Stimulated activated CD4-positive, alpha-beta T cell treated with anti-CD3 and anti-CD28 coated beads, Interleukin-4, amount 100 ng/mL, for 48 hours (primary cell): ENCODE measurements around the gene BPHL.
"Not testable (repeated sequence)": the region's sequence is repeated elsewhere in the genome, so short reads cannot be mapped to it uniquely, and the experiment has no call there.

Experiments used
- DNase-seq, 2 donors: peaks; one replicate each; pipeline ENCODE4 v3.0.0-alpha.2; 2020; ENCODE audit warnings: low read depth in 2 of 2

BPHL gene

DNA sequence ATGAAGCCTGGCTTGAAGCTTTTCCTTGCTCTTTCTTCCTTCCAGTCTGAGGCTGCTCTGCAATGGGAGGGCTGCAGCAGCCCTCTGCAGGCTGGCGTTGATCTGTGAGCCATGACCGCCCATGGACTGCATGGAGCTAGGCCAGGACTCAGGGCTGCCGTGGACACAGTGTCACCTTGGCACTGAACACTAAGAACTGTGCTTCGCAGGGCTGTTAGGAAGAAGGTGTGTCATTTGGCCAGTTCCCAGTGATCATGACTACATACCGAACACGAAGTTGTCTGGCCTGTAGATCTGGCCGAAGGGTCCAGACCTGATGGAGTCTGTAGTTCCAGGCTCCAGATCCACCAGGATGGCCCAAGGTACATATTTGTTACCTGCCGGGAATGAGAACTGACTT is 60.2 kb downstream of the BPHL start:
- not testable (repeated sequence) for DNase-seq

DNA sequence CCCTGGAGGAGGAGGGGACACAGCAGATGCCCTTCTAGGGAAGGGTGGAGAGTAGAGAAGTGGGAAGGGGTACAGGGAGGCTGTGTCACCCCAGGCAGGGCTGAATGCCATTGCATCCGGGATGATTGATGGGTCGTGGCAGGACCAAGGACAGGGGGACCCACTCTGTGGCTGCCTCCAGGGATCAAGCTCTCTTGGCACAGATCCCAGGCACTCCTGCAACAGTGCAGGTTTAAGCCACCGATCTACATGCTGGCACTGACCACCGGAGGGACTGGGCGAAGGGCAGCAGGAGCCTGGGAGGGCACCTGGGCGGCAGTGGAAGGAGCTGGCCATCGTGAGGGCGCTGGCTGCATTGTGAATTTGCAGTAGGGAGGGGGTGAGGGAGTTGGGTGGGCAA is 61.4 kb downstream of the BPHL start:
- DNase-seq: not testable (repeated sequence)

DNA sequence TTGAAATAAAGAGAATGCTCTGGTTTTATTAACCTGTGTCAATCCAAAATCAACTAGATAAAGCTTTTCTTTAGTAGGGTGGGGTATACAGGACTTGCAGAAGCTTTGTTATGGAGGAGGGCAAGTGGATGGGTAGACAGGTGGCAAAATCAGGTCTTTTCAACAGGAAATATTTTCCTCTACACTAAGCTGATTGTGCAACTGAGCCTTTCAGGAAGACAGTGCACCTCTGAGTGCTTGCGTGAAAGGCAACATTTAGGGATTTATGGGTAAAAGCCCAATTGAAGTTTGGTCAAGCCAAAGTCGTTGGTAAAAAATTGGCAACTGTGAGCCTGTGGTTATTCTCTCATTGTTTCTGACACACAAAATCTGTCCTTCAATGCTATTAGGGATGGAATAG is 62.6 kb downstream of the BPHL start:
- DNase-seq: no peak

- DNase-seq: no peak
Observed at GRCh38 chr6:3183066-3183465, 64.6 kb downstream of the BPHL start.

DNA sequence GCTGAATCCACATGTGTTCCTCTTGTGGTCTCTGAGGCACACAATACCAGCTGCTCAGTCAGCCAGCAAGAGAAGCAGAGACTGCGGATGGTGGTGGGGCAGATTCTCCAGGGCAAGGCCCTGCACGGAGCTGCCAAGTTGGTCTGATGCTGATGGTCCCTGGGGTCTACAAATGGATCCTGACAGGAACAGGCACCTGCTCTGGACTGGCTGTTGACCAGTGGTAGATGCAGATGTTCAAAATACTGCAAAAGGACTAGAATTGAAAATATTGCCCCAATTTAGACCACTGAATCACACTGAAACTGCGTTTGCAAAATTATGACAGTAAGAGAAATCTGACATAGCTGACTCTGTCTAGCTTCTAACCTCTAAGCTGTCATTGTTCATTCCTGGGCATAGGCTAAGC is 68.5 kb downstream of the BPHL start:
- no peak for DNase-seq

GRCh38 chr6:3188262-3188661 is 69.8 kb downstream of the BPHL start:
- no peak for DNase-seq

GRCh38 chr6:3189192-3189591 is 70.7 kb downstream of the BPHL start:
- DNase-seq: not testable (repeated sequence)

DNA sequence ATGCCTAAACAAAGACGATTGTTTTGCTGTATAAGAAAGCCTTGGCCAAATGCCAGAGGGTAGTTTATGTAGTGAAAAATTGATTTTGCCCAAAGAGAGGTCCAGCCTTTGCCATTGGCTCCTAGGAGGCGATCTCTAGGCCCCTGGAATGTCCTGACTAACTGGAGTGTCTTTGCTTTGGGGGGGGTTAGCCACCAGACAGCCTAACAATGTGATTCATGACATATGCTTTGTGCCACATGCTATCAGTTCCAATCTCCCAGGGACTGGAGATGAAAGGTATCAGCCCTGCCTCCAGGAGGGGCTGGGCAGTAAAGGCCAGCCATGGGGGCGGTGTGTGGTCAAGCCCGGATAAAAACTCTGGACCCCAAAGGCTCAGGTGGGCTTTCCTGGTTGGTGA is 71.5 kb downstream of the BPHL start:
- no peak for DNase-seq

DNA sequence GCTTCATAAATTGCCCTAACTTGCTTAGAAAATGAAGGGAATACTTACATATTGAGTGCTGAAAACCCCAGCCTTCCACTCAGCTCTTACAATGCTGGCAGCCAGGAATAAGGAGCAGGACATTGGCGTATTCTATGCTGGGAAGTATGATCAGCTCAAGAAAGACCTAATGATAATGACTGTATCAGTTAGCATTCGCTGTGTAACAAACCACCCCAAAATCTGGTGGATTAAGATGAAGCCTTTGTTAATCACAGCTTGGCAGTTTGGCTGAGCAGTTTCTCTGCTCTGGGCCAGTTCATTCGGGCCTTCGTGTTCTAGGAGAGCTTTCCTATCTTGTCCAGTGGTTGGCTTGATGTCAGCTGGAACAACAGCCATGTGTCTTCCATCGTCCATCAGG is 72.3 kb downstream of the BPHL start:
- no peak for DNase-seq

- no peak for DNase-seq
Observed at GRCh38 chr6:3193102-3193849, 74.8 kb downstream of the BPHL start.

DNA sequence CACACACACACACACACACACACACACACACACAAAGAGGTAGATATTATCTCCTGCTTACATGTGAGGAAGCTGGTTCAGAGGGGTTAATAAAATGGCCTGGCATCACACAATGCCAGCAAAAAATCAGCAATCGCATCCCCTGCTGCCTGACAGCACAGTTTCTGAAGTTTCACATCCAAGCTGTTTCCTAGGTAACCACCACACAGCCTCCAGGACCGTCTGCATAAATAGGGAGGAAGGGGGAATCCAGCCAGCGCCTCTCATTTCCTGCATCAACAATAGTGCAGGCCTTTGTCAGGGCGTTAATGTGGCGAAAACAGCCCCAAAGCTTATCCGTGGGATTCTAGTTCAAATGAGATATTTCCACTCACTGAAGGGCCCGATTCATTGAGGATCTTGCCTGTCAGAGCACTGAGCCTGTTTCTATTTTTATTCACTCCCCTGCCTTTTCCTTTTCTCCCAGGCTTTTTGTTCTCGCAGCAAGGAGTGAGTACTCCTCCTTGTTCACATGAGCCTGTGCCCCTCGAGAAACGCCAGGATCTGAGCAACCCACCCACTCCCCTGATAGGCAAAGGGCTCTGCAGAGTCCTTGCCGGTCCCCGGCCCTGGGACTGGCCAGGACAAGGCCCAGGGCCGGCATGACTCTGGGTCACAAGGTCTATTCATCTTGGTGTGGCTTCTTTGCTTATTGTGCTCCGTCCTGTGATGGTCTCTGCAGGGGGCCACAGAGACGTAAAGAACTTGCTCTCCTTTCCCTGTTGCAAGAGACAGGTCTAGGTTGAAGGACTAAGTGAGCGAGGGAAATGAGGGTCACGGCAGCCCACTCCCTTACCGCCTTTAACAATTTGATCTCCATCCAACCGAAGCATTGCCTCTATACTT is 76.3 kb downstream of the BPHL start:
- DNase-seq: peak in 1 of 2 donors; percentile 4

DNA sequence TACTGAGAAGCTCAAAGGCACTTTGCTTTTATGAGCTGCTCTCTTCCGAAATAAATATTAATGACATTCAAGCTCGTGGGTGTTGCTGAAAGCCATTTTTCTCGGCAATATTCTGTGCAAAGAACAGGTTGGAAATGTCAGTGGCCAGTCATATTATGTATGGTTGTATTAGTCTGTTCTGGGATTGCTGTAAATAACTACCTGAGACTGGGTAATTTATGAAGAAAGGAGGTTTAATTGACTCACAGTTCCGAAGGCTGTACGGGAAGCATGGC is 76.8 kb downstream of the BPHL start:
- DNase-seq: no peak

DNA sequence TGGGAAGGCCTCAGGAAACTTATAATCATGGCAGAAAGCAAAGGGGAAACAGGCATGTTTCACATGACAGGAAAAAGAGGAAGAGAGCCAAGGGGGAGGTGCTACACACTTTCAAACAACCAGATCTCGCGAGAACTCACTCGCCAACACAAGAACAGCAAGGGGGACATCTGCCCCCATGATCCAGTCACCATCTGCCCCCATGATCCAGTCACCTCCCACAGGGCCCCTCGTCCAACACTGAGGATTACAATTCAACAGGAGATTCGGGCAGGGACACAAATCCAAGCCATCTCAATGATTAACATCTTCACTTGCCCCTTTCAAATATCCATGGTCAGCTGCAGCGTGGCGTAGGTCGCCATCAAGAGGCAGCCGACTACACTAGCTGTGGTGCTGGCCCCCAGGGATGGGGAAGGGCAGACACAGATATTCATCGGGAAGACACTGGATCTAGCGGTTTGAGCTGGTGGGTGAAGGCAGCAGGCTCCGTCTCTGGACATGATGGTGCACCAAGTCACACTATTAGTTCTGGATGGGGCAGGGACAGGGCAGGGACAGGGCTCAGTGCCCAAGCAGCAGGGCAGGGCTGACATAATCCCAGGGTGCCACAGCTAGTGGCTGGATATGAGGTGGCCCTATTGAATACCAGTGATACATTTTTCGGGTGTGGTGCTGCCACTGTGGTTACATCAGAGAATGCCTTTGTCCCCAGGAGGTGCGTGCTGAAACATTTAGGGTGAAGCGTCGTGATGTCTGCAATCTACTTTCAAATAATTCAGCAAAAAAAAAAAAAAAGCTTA is 77.4 kb downstream of the BPHL start:
- DNase-seq: no peak

DNA sequence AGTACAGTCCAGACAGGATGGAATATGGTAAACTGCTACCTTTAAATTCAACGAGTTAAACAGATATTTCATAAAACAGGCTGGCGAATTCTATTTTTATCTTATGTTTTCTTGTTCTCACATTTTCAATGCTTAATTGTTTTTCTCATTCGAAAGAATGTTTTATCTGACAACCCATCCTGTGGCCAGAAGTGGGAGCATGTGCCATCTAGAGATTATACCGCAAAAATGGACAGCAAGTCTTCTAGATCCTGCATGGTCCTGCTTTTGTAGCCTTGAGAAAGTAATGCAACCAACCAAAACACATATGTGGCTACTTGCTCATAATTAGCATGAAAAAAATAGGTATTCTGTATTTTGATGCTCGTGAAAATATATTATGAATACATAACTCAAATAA is 78.3 kb downstream of the BPHL start:
- no peak for DNase-seq

DNA sequence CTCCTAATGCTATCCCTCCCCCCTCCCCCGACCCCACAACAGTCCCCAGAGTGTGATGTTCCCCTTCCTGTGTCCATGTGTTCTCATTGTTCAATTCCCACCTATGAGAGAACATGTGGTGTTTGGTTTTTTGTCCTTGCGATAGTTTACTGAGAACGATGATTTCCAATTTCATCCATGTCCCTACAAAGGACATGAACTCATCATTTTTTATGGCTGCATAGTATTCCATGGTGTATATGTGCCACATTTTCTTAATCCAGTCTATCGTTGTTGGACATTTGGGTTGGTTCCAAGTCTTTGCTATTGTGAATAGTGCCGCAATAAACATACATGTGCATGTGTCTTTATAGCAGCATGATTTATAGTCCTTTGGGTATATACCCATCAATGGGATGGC is 79.2 kb downstream of the BPHL start:
- DNase-seq: not testable (repeated sequence)

DNA sequence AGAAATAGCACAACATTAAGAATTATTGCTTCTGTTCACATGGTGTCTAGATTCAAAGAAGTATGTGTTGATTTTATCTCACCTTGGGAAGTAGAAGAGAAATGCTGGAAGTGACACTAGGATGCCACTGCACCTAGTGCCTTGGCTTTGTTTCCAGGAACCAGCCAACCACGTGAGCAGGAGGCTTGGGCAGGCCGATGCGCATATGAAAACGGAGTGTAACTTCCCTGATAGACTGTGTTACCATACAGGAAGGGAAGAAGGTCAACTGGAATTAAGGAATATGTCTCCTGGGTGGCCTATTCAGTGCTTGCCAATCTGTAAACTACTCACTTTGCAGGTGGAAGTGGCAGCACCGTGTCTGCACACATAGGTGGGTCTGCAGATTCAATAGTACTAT is 80.9 kb downstream of the BPHL start:
- DNase-seq: no peak

DNA sequence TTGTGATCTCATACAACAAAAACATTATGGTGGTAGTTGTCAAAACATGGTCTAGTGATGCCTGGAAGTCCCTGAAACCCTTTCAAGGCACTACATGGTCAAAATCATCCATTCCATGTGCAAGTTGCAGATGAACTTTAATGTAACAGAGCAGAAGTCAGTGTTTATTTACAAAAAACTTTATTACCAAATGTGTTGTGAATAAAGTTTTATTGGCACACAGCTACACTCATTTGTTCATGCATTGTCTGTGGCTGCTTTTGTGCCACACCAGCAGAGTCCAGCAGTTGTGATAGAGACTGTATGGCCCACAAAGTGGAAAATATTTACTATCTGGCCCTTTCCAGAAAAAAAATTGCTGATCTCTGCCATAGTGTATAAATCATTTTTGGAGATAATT is 82.2 kb downstream of the BPHL start:
- DNase-seq: no peak

GRCh38 chr6:3201388-3201787 is 82.9 kb downstream of the BPHL start:
- no peak for DNase-seq
